M059J (cell line): ENCODE data around the gene TMEM35B. TPM values are rescaled to one million over a fixed set of nuclear protein-coding genes. Genes with fewer than 3 reads are reported as not detected.
"Not testable (repeated sequence)": the region's sequence is repeated elsewhere in the genome, so short reads cannot be mapped to it uniquely, and the experiment has no call there.

Source experiments
- DNase-seq: peaks from one replicate; pipeline ENCODE4 v3.0.0-alpha.2; 2012; ENCODE audit warnings: low read depth
- total RNA-seq: library from RNA; depleted of rRNA; stranded (reverse); fragments of >200 nt; shearing (Covaris generic); gene quantifications from 2 replicates; pipeline ENCODE4 v1.2.3, GENCODE V29; 2014; rRNA removed

The TMEM35B gene
- total RNA-seq, 1 experiment from 2014 or later, result 42.5 TPM

DNA sequence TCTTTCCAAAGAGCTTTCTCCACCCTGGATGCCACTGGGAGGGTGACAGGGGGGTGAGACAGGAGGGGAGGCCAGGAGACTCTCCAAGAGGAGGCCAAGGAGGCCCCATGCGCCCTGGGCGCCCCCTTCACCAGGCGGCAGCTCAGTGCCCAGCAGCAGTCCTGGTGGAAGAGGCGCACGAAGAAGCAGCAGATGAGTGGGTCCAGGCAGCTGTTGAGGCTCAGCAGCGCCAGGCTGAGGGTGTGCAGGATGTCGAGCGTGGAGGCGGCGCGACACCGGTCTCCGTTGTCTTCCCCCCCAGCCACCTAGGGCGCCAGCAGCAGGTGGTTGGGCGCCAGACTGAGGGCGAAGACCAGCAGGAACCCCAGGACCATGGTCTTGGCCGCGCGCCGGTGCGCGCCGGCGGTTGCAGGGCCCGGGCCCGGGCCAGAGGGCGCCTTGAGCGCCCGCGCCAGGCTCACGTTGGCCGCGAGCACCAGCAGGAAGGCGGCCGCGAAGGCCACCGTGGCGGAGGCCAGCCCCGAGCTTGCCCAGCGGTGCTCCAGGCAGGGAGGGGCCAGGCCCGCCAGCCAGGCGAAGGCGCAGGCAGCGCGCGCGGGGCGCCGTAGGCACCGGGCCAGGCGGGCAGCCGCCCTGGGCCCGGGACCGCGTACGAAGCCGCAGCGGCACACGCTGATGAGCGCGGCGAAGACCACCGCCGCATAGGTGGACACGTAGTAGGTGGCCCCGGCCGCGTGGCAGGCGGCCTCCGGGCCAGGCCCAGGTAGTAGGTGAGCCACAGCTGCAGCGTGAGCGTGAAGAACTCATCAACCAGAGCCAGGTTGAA lies 8.6 kb downstream of the TMEM35B start:
- DNase-seq, result no peak

DNA sequence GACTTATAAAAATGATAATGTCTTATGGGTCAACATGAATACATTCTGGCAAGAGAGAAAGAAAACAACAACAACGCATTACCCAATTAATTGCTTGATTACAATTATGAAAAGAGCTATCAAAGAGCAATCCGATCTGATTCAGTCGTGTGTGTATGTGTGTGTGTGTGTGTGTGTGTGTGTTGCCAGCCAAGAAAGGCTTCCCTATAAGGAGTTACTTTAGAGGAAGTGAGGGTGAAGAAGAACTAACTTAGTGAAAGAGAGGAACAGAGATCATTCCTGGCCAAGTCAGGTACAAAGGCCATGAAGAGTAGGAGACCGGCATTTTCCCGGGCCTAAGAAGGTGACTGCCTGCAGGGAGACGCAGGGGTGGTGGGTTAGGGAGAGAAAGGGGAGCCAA lies 9.4 kb downstream of the TMEM35B start:
- no peak for DNase-seq

DNA sequence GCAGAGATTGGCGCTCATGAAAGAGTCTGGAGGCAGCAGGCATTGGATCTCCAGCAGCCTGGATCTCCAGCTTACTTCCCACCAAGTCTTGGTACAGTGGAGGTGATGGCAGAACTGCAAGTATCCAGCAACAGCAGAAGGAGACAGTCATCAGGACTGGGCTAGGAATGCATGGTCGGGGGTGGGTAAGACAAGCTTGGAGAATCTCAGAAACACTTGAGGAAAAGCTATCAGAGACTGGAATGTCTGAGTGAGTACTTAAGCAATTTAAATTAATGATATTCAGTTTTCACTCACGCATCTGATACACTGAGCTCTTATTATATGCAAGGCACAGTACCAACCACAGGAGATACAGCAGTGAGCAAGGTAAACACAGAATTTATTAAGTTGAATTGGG lies 9.8 kb downstream of the TMEM35B start:
- no peak for DNase-seq

DNA sequence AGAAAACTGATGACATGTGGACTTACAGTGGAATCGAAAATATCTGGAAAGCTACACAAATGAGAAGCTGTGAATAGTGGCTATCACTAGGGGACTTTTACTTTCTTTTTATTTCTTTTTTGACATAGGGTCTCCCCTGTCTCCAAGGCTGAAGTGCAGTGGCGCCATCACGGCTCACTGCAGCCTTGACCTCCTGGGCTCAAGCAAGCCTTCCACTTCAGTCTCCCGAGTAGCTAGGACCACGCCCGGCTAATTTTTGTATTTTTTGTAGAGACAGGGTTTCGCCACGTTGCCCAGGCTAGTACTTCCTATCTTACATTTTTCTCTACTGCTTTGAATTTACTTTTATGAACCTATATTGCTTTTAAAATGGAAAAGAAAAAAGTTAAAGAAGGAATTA lies 10.5 kb downstream of the TMEM35B start:
- DNase-seq, result no peak

DNA sequence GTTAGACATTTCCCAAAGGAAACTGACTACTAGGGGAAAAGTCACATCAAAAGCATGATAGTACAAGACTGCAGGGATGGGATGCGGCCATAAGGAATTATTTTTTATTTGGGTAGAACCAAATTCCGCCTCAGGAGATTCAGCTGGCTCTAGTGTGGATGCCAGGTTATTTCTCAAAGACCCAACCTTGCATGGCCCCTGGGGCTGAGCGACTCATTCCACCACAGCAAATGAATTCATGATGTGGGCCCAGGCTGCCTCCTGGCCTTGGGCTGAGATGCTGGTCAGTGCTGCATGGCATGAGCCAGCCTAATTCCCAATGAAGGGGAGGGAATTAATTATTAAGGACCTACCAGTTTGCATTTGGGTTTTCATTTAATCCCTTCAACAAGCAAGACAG lies 11.8 kb downstream of the TMEM35B start:
- peak; percentile 63 for DNase-seq

DNA sequence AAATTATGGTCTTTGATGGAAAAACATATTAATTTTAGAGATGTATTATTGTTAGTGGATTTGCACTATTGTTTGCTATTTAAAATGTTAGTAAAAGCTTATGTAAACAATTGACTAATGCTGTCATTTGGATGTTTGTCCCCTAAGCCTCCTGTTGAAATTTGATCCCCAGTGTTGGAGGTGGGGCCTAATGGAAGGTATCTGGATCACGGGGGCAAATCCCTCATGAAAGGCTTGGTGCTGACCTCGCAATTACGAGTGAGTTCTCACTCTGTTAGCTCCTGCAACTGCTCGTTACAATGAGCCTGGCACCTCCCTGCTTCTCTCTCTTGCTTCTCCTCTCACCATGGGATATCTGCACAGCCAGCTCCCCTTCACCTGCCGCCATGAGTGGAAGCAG lies 14.3 kb downstream of the TMEM35B start:
- DNase-seq, result peak; percentile 23

DNA sequence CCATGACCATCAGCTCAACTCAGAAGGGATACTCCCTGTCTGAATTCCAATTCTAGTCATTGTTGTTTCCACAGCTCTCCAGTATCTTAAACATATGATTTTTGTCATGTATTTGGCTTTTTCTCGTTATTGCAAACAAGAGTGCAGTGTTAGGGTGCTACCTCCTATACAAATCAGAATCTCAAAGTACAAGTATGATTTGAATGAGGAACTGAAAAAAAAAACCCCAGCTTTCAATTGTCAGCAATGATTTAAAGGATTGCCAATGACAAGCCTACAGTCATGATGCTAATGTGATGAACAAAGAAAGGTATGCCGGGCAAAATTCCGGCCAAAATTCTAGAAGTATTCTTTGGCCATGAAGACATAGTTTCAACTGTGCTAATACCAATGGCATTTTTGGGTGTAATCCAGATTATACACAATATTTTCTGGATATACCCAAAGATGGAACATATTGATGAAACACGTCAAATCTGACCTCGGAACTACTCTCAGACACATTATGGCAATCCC lies 14.9 kb downstream of the TMEM35B start:
- DNase-seq, result no peak

DNA sequence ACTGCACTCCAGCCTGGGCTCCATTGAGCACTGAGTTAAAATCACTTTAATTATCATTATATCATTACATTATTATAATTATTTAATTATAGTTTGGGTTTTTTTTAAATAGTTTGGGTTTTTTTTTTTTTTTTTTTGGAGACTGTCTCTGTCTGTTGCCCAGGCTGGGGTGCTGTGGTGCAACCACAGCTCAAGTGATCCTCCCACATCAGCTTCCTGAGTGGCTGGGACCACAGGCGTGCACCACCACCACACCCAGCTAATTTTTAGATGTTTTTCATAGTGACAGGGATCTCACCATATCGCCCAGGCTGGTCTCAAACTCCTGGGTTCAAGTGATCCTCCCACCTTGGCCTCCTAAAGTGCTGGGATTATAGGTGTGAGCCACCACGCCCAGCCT lies 16.9 kb downstream of the TMEM35B start:
- DNase-seq, result not testable (repeated sequence)

DNA sequence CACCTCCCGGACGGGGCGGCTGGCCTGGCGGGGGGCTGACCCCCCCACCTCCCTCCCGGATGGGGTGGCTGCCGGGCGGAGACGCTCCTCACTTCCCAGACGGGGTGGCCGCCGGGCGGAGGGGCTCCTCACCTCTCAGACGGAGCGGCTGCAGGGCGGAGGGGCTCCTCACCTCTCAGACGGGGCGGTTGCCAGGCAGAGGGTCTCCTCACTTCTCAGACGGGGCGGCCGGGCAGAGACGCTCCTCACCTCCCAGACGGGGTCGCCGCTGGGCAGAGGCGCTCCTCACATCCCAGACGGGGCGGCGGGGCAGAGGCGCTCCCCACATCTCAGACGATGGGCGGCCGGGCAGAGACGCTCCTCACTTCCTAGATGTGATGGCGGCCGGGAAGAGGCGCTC lies 17.5 kb downstream of the TMEM35B start:
- DNase-seq, result not testable (repeated sequence)

DNA sequence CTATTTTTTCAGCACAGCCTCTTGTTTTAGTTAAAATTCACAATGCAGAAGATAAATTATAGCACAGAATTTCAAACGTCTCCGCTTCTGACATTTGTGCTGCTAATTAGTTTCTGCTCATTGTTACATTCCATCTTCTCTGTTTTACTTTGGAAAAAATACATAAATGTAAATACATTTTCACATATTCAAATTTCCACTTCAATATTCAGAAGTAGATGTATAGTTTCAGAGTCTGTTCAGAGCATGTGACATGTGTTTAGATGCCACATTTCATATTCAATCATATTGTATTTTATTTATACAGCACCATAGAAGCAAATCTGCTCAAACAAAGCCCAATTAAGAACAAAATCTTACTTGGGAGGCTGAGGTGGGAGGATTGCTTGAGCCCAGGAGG lies 19.6 kb downstream of the TMEM35B start:
- DNase-seq, result no peak

DNA sequence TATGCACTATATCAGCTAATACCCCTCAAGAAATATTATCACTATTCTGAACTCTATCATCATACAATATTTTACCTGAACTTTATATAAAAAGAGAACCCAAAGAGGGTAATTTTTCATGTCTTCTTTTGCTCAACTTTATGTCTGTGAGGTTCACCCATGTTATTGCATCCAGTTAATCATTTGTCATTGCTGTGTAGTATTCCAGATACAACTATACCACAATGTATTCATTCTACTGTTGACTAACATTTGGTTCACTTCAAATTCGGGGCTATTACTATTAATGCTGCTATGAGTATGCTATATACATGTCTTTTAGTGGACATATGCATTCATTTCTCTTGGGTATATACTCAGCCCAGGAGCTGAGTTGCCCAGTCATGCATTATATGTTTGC lies 34.7 kb downstream of the TMEM35B start:
- DNase-seq, result no peak

DNA sequence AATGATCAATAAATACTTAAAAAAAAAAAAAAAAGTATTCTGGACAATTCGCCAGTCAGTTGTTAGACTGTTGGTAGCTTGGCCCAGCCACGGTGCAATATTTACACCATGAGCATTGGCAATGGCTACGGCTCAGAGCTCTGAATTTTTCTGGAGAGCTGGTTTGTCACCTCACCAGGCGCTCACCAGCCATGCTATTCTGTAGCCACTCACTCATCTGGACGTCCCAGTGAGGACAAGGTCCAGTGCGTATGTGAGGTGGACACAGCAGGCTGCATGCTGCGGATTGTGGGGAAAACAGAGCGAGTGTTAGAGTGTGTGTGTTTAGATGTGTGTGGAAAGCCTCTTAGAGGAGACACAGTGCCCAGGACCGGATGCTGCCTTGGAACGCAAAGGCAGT lies 36.4 kb downstream of the TMEM35B start:
- not testable (repeated sequence) for DNase-seq

DNA sequence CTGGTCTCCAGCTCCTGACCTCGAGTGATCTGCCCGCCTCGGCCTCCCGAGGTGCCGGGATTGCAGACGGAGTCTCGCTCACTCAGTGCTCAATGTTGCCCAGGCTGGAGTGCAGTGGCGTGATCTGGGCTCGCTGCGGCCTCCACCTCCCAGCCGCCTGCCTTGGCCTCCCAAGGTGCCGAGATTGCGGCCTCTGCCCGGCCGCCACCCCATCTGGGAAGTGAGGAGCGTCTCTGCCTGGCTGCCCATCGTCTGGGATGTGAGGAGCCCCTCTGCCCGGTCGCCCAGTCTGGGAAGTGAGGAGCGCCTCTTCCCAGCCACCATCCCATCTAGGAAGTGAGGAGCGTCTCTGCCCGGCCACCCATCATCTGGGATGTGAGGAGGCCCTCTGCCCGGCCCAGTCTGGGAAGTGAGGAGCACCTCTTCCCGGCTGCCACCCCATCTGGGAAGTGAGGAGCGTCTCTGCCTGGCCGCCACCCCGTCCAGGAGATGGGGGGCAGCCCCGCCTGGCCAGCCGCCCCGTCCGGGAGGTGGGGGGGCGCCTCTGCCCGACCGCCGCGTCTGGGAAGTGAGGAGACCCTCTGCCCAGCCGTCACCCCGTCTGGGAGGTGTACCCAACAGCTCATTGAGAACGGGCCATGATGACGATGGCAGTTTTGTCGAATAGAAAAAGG lies 37.4 kb downstream of the TMEM35B start:
- not testable (repeated sequence) for DNase-seq

DNA sequence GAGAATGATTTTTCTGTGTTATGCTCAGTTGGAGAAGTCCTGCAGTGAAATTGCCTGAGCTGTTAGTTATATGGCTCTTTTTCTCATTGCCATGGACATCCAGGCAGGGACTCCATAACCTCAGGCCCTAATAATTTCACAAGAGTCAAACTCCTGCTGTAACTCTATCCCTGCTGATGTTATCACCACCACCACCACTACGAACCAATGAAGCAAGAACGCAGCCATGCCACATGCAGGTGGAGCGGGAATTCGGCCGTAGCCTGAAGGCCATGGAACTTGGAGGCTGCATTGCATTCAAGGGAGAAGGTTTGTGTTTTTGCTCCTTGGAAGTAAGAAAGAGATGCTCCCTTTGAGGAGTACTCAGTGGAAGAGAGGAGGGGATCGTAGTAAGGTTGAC lies 38.9 kb downstream of the TMEM35B start:
- DNase-seq, result no peak

DNA sequence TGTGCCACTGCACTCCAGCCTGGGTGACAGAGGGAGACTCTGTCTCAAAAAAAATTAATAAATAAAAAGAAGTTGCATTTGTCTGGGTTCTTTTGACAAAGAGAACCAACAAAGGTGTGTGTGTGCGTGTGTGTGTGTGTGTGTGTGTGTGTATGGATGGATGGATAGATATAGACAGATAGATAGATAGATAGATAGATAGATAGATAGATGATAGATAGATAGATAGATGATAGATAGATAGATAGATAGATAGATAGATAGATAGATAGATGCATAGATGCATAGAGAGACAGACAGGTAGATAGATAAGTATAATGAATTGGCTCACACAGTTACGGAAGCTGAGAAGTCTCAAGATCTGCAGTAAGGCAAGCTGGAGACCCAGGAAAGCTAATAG lies 43.3 kb downstream of the TMEM35B start:
- DNase-seq, result not testable (repeated sequence)

Other genes with a start within 250 kb of the TMEM35B start
- not detected in 2 replicates for gene GJB5, start 230.3 kb downstream of the TMEM35B start, total RNA-seq
- not detected in 2 replicates for gene GJB4, start 225.6 kb downstream of the TMEM35B start, total RNA-seq
- 0.57 and 1.9 TPM in 2 replicates for gene GJB3, start 204.1 kb downstream of the TMEM35B start, total RNA-seq
- gene GJA4, start 192.3 kb downstream of the TMEM35B start, total RNA-seq, result not detected in 2 replicates
- 36.1 and 44.9 TPM in 2 replicates for gene SMIM12, start 125.6 kb downstream of the TMEM35B start, total RNA-seq
- 0.05 TPM in 1 of 2 replicates, not detected in the other for gene DLGAP3, start 55.7 kb downstream of the TMEM35B start, total RNA-seq
- 7.0 and 10.8 TPM in 2 replicates for gene ZMYM6, start 46.6 kb upstream of the TMEM35B start, total RNA-seq
- 23.1 and 28.1 TPM in 2 replicates for gene ZMYM1, start 94.0 kb upstream of the TMEM35B start, total RNA-seq
- gene SFPQ, start 207.8 kb upstream of the TMEM35B start, total RNA-seq, result 110 and 196 TPM in 2 replicates